Lower leg skin (tissue), 3 donors: Measurements from ENCODE around the gene CELA2B.

Experiments
- CTCF ChIP-seq, 3 donors: fragments of 450-650 bp; IDR thresholded peaks; one replicate each; pipeline ENCODE4 v1.5.1; 2016; ENCODE audit warnings: antibody characterized with exemption in 3 of 3, mild to moderate bottlenecking in 3 of 3, moderate library complexity in 2 of 3
- POLR2A ChIP-seq, 2 donors: fragments of 450-650 bp; IDR thresholded peaks; one replicate each; pipeline ENCODE4 v1.6.1; 2016 to 2017; ENCODE audit warnings: antibody characterized with exemption in 2 of 2, mild to moderate bottlenecking in 1 of 2, moderate library complexity in 1 of 2

GRCh38 chr1:15526490-15527339, 50.8 kb downstream of the CELA2B start, which contains the start of gene DNAJC16:
- no peak for TF ChIP-seq CTCF (IDR thresholded peaks at IDR 0.05)
- TF ChIP-seq POLR2A (IDR thresholded peaks at IDR 0.05): no peak
